Subcutaneous adipose tissue (tissue), 4 donors: ENCODE measurements around the gene GDPD1. TPM values are rescaled to one million over a fixed set of nuclear protein-coding genes. Genes with fewer than 3 reads are reported as not detected.

Experiments used
- CTCF ChIP-seq: fragments of 450-650 bp; IDR thresholded peaks from one replicate; pipeline ENCODE4 v1.5.1; 2016; ENCODE audit warnings: low read depth, mild to moderate bottlenecking, control low read depth, antibody characterized with exemption, moderate library complexity
- small RNA-seq: library from RNA; depleted of rRNA; stranded (forward); fragments of <200 nt; gene quantifications from one replicate; pipeline ENCODE3, GENCODE V24; 2016
- total RNA-seq, 4 donors: library from RNA; depleted of rRNA; stranded (reverse); fragments of >200 nt; gene quantifications; one replicate each; pipeline ENCODE4 v1.1.0, GENCODE V29; 2016

The GDPD1 gene
- total RNA-seq, 4 donors from 2014 or later: 0.94 to 4.0 (median 3.3) TPM

- no peak for TF ChIP-seq CTCF
These were observed 79.2 kb downstream of the GDPD1 start for GRCh38 chr17:59299400-59300092.

- no peak for TF ChIP-seq CTCF
These were observed 80.6 kb downstream of the GDPD1 start for GRCh38 chr17:59300941-59301340.

- no peak for TF ChIP-seq CTCF
These were observed 84.5 kb downstream of the GDPD1 start for GRCh38 chr17:59304811-59305210.

GRCh38 chr17:59310263-59310920 lies 90.1 kb downstream of the GDPD1 start:
- no peak for TF ChIP-seq CTCF

GRCh38 chr17:59311051-59311468 lies 90.7 kb downstream of the GDPD1 start:
- TF ChIP-seq CTCF: no peak

- TF ChIP-seq CTCF: no peak
These were observed 95.6 kb downstream of the GDPD1 start for GRCh38 chr17:59315866-59316265.

Small RNA genes within 50 kb of the gene (small RNA-seq; reads per million reads assigned to genes)
- 0.49 reads per million for gene RF00019
- not detected for gene SNRPGP17

Other genes with a start within 250 kb of the GDPD1 start
- 10 to 100 TPM; 16.3 to 27.6 (median 17.6) TPM for gene TRIM37, start 113.6 kb upstream of the GDPD1 start, total RNA-seq
- gene SKA2, start 65.3 kb upstream of the GDPD1 start, total RNA-seq: 10 to 100 TPM; 14.7 to 29.7 (median 18.9) TPM
- gene PRR11, start 64.8 kb upstream of the GDPD1 start, total RNA-seq: 1 to 10 TPM; 1.3 to 4.8 (median 2.1) TPM
- gene SMG8, start 10.5 kb upstream of the GDPD1 start, total RNA-seq: 10 to 100 TPM in 2 of 4 donors, 1 to 10 TPM in 2; 7.2 to 11.7 (median 10.2) TPM
- 10 to 100 TPM; 55.2 to 65.4 (median 56.1) TPM for gene YPEL2, start 111.1 kb downstream of the GDPD1 start, total RNA-seq